H9 (cell line): ENCODE data around the gene MMP19. TPM values are rescaled to one million over a fixed set of nuclear protein-coding genes. Genes with fewer than 3 reads are reported as not detected.

ENCODE experiments used
- DNase-seq: peaks from one replicate; pipeline ENCODE4 v3.0.0-alpha.2; 2017
- H2AFZ ChIP-seq: one replicate; pipeline ENCODE4 v1.6.1; 2013; ENCODE audit warnings: mild to moderate bottlenecking, low read length, control low read depth, moderate library complexity
- H2AK5ac ChIP-seq: 2 replicates; pipeline ENCODE4 v1.6.1; 2013; ENCODE audit warnings: low read length, control low read depth, mixed read lengths; ENCODE audit not compliant: insufficient read length
- H2BK120ac ChIP-seq: one replicate; pipeline ENCODE4 v1.6.1; 2013; ENCODE audit warnings: low read depth, mild to moderate bottlenecking, low read length, control low read depth, inconsistent platforms; ENCODE audit not compliant: poor library complexity, severe bottlenecking
- H2BK12ac ChIP-seq: 2 replicates; pipeline ENCODE4 v1.6.1; 2013; ENCODE audit warnings: low read length, control low read depth, mixed read lengths, low read depth; ENCODE audit not compliant: insufficient read length
- H2BK15ac ChIP-seq: 2 replicates; pipeline ENCODE4 v1.6.1; 2013; ENCODE audit warnings: low read depth, low read length, control low read depth
- H2BK20ac ChIP-seq: one replicate; pipeline ENCODE4 v1.6.1; 2013; ENCODE audit warnings: low read depth, mild to moderate bottlenecking, low read length, control low read depth, inconsistent platforms; ENCODE audit not compliant: poor library complexity, severe bottlenecking
- H2BK5ac ChIP-seq: 2 replicates; pipeline ENCODE4 v1.6.1; 2013; ENCODE audit warnings: low read length, control low read depth, mixed read lengths; ENCODE audit not compliant: insufficient read length
- H3K14ac ChIP-seq: 2 replicates; pipeline ENCODE4 v1.6.1; 2013; ENCODE audit warnings: low read length, control low read depth; ENCODE audit not compliant: insufficient read depth
- H3K18ac ChIP-seq: 2 replicates; pipeline ENCODE4 v1.6.1; 2013; ENCODE audit warnings: low read depth, mild to moderate bottlenecking, mixed read lengths, low read length, control low read depth; ENCODE audit not compliant: insufficient read length
- H3K23ac ChIP-seq: 2 replicates; pipeline ENCODE4 v1.6.1; 2013; ENCODE audit warnings: low read length, control low read depth, mixed read lengths, low read depth; ENCODE audit not compliant: insufficient read length
- H3K23me2 ChIP-seq: 2 replicates; pipeline ENCODE4 v1.6.1; 2013; ENCODE audit warnings: low read depth, mild to moderate bottlenecking, mixed read lengths, low read length, control low read depth; ENCODE audit not compliant: insufficient read length, poor library complexity, severe bottlenecking
- H3K27ac ChIP-seq: 2 replicates; pipeline ENCODE4 v1.5.1; 2013; ENCODE audit warnings: low read length, control low read depth, mixed read lengths, low read depth; ENCODE audit not compliant: insufficient read length
- H3K27me3 ChIP-seq: 2 replicates; pipeline ENCODE4 v1.6.1; 2013; ENCODE audit warnings: low read length, control low read depth, inconsistent platforms; ENCODE audit not compliant: insufficient read depth
- H3K4ac ChIP-seq: 2 replicates; pipeline ENCODE4 v1.6.1; 2013; ENCODE audit warnings: low read depth, mild to moderate bottlenecking, control low read depth, inconsistent platforms, low read length, moderate library complexity
- H3K4me1 ChIP-seq: 2 replicates; pipeline ENCODE4 v1.6.1; 2013; ENCODE audit warnings: low read length, control low read depth, inconsistent platforms; ENCODE audit not compliant: insufficient read depth
- H3K4me2 ChIP-seq: 2 replicates; pipeline ENCODE4 v1.6.1; 2013; ENCODE audit warnings: low read length, control low read depth, mixed read lengths; ENCODE audit not compliant: insufficient read length, insufficient read depth
- H3K56ac ChIP-seq: 2 replicates; pipeline ENCODE4 v1.6.1; 2013; ENCODE audit warnings: low read depth, mild to moderate bottlenecking, mixed read lengths, low read length, control low read depth; ENCODE audit not compliant: insufficient read length
- H3K79me1 ChIP-seq: 2 replicates; pipeline ENCODE4 v1.6.1; 2013; ENCODE audit warnings: low read depth, mild to moderate bottlenecking, moderate library complexity, low read length, control low read depth, inconsistent platforms; ENCODE audit not compliant: insufficient read depth, poor library complexity, severe bottlenecking
- H3K79me2 ChIP-seq: 2 replicates; pipeline ENCODE4 v1.6.1; 2013; ENCODE audit warnings: low read length, control low read depth, inconsistent platforms; ENCODE audit not compliant: insufficient read depth
- H3K9ac ChIP-seq: 2 replicates; pipeline ENCODE4 v1.6.1; 2013; ENCODE audit warnings: low read length, control low read depth, mixed read lengths; ENCODE audit not compliant: insufficient read length; ENCODE audit errors: extremely low read depth
- H3K9me3 ChIP-seq: one replicate; pipeline ENCODE4 v1.6.1; 2013; ENCODE audit warnings: low read depth, low read length, inconsistent platforms; ENCODE audit not compliant: control insufficient read depth
- H3T11ph ChIP-seq: one replicate; pipeline ENCODE4 v1.6.1; 2013; ENCODE audit warnings: mild to moderate bottlenecking, low read length, control low read depth, inconsistent platforms
- H4K20me1 ChIP-seq: one replicate; pipeline ENCODE4 v1.6.1; 2013; ENCODE audit not compliant: control insufficient read depth, insufficient read length, insufficient read depth
- H4K5ac ChIP-seq: 2 replicates; pipeline ENCODE4 v1.6.1; 2013; ENCODE audit warnings: low read depth, mild to moderate bottlenecking, mixed read lengths, low read length, control low read depth; ENCODE audit not compliant: insufficient read length
- H4K8ac ChIP-seq: replicated peaks from 2 replicates; pipeline ENCODE4 v1.6.1; 2013; ENCODE audit warnings: low read length, control low read depth, mixed read lengths, low read depth; ENCODE audit not compliant: insufficient read length
- H4K91ac ChIP-seq: 2 replicates; pipeline ENCODE4 v1.6.1; 2013; ENCODE audit warnings: low read depth, mild to moderate bottlenecking, moderate library complexity, mixed read lengths, low read length, control low read depth; ENCODE audit not compliant: insufficient read length
- H3K27ac Mint-ChIP-seq, 3 experiments: 2 replicates in 2 of 3; 3 replicates in 1 of 3; pipeline ENCODE4 v1.8.0; 2020 to 2021; ENCODE audit warnings: mixed read lengths in 3 of 3, mild to moderate bottlenecking in 1 of 3, moderate library complexity in 1 of 3
- H3K27me3 Mint-ChIP-seq: 2 replicates; pipeline ENCODE4 v1.8.0; 2021; ENCODE audit warnings: low read depth, mild to moderate bottlenecking, moderate library complexity, mixed read lengths
- H3K36me3 Mint-ChIP-seq, 3 experiments: 2 replicates in 2 of 3; 3 replicates in 1 of 3; pipeline ENCODE4 v1.8.0; 2020 to 2021; ENCODE audit warnings: low read depth in 3 of 3, mixed read lengths in 3 of 3; ENCODE audit not compliant: insufficient read depth in 1 of 3
- H3K4me1 Mint-ChIP-seq, 2 experiments: 2 replicates each; pipeline ENCODE4 v1.8.0; 2020; ENCODE audit warnings: mixed read lengths in 2 of 2
- H3K4me3 Mint-ChIP-seq, 2 experiments: 2 replicates in 1 of 2; 3 replicates in 1 of 2; pipeline ENCODE4 v1.8.0; 2020 to 2021; ENCODE audit warnings: mild to moderate bottlenecking in 2 of 2, mixed read lengths in 2 of 2, moderate library complexity in 1 of 2
- H3K9me3 Mint-ChIP-seq, 2 experiments: 2 replicates in 1 of 2; 3 replicates in 1 of 2; pipeline ENCODE4 v1.8.0; 2020; ENCODE audit warnings: mild to moderate bottlenecking in 2 of 2, mixed read lengths in 2 of 2, moderate library complexity in 1 of 2
- WGBS: extraction: QIAGEN DNeasy Blood & Tissue Kit; methylation state at CpG from one replicate; pipeline ENCODE4 v1.1.7; 2013; ENCODE audit warnings: missing lambda C conversion rate, low lambda C conversion rate, mixed read lengths; ENCODE audit not compliant: insufficient read length; ENCODE audit errors: extremely low coverage; 5-methylcytosine and 5-hydroxymethylcytosine counted together
- total RNA-seq: library from RNA; stranded (reverse); gene quantifications from 2 replicates; pipeline ENCODE4 v1.2.1, GENCODE V29; 2021
- TF ChIP-seq, protein P1 (sequence below): fragments of 200-600 bp; sonication (generic); conservative IDR thresholded peaks from 3 replicates; pipeline ENCODE4 v1.8.0; 2021; ENCODE audit warnings: antibody characterized with exemption, mild to moderate bottlenecking

MMP19 gene
- total RNA-seq, 1 experiment from 2014 or later, result 1.7 TPM

DNA sequence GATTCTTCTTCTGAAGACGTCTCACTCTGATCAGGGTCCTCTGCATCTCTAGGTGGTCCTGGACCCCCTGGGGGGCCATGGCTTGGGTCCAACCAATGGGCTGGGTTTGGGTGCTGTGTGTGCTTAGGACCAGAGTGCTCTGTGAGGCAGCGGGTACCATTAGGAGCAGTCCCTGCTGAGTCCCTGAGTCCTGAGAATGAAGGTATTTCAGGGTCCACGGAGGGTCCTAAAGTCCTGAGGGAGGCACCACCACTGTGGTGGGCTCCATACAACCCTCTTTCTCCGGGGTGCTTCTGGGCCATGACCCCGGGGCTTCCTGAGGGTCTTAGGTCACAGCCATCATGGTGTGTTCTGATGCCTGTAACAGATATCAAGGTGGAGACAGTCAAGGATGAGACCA is 14.4 kb downstream of the MMP19 start:
- Histone ChIP-seq H3K4me1 (no peaks in the 10 kb centered on the region), H3K23ac (no peak overlapping the region), H3K4ac (no peak overlapping the region), H4K5ac (no peak overlapping the region), H2AFZ (no peak overlapping the region), H3K23me2 (peaks cover 9% of the 10 kb centered on the region), H2BK12ac (no peak overlapping the region), H2BK20ac (no peak overlapping the region), H3K27ac (no peak overlapping the region), H2BK120ac (no peak overlapping the region), H3K27me3 (no peaks in the 10 kb centered on the region), H3K9me3 (no peaks in the 10 kb centered on the region), H4K8ac (no peak overlapping the region), H3K9ac (no peak overlapping the region), H2BK5ac (no peak overlapping the region), H4K20me1 (no peaks in the 10 kb centered on the region), H3K18ac (no peak overlapping the region), H3K56ac (no peak overlapping the region), H3K14ac (no peak overlapping the region), H2AK5ac (no peak overlapping the region), H3T11ph (no peak overlapping the region), H4K91ac (no peak overlapping the region), H3K79me1 (no peaks in the 10 kb centered on the region), H3K4me2 (peak overlapping the region; percentile 45), H3K79me2 (no peaks in the 10 kb centered on the region), H2BK15ac (no peak overlapping the region)
- Mint-ChIP-seq H3K27me3 (no peaks in the 10 kb centered on the region), H3K4me1 (peaks cover 38 to 44% of the 10 kb centered on the region in 2 experiments), H3K27ac (peak overlapping the region in 1 of 3 experiments; percentile 91; a peak in 4 of 7 replicates), H3K36me3 (peaks cover 8 to 21% (median 18%) of the 10 kb centered on the region in 3 experiments; a peak in 6 of 7 replicates), H3K4me3 (peak overlapping the region; percentile 98 to 100), H3K9me3 (no peaks in the 10 kb centered on the region; a peak in 1 of 5 replicates)
- no peak for DNase-seq
- WGBS, result no CpG with 5 or more reads among the region's 5 CpGs
- TF ChIP-seq, protein P1, sequence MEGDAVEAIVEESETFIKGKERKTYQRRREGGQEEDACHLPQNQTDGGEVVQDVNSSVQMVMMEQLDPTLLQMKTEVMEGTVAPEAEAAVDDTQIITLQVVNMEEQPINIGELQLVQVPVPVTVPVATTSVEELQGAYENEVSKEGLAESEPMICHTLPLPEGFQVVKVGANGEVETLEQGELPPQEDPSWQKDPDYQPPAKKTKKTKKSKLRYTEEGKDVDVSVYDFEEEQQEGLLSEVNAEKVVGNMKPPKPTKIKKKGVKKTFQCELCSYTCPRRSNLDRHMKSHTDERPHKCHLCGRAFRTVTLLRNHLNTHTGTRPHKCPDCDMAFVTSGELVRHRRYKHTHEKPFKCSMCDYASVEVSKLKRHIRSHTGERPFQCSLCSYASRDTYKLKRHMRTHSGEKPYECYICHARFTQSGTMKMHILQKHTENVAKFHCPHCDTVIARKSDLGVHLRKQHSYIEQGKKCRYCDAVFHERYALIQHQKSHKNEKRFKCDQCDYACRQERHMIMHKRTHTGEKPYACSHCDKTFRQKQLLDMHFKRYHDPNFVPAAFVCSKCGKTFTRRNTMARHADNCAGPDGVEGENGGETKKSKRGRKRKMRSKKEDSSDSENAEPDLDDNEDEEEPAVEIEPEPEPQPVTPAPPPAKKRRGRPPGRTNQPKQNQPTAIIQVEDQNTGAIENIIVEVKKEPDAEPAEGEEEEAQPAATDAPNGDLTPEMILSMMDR, result no peak
